Esophagus muscularis mucosa (tissue), 4 donors: ENCODE data around the gene IRAK1.

Source experiments
- CTCF ChIP-seq, 3 experiments: fragments of 200-600 bp in 2 of 3; fragments of 450-650 bp in 1 of 3; sonication (generic) in 2 of 3; IDR thresholded peaks; one replicate each; pipeline ENCODE4 v1.5.1; 2017 to 2019; ENCODE audit warnings: antibody characterized with exemption in 3 of 3, mild to moderate bottlenecking in 2 of 3, moderate library complexity in 1 of 3
- EP300 ChIP-seq: sonication (generic); formaldehyde crosslinking; IDR thresholded peaks from one replicate; pipeline ENCODE4 v1.6.1; 2017; ENCODE audit warnings: antibody characterized with exemption
- POLR2A ChIP-seq: fragments of 450-650 bp; IDR thresholded peaks from one replicate; pipeline ENCODE4 v1.6.1; 2017; ENCODE audit warnings: antibody characterized with exemption, moderate library complexity, mild to moderate bottlenecking, low read depth
- POLR2AphosphoS5 ChIP-seq, 2 donors: sonication (generic); formaldehyde crosslinking; IDR thresholded peaks; one replicate each; pipeline ENCODE4 v1.6.1; 2017; ENCODE audit warnings: antibody characterized with exemption in 2 of 2

GRCh38 chrX:154044091-154044490 is 24.4 kb upstream of the IRAK1 start:
- TF ChIP-seq CTCF (IDR thresholded peaks at IDR 0.05) (no peak), POLR2A (no peak), EP300 (no peak), POLR2AphosphoS5 (IDR thresholded peaks at IDR 0.05) (no peak)
